ENCODE results near the gene SCOC. TPM values are rescaled to one million over a fixed set of nuclear protein-coding genes. Genes with fewer than 3 reads are reported as not detected.

The SCOC gene
- 83.0 TPM for polyA plus RNA-seq
- long read RNA-seq, donor 1, transcript SCOC-211 (4 exons, 1,959 nt) = major isoform, 11 of 15 reads
- long read RNA-seq, donor 1, partial matches to known transcripts = 0 of 15 reads
- long read RNA-seq, donor 1, other reads (novel, unspliced or antisense) = 0 of 15 reads
- long read RNA-seq, donor 2, transcript SCOC-203 (4 exons, 1,999 nt) = minor isoform, 18 of 61 reads
- long read RNA-seq, donor 2, transcript SCOC-211 (4 exons, 1,959 nt) = major isoform, 27 of 61 reads
- long read RNA-seq, donor 2, partial matches to known transcripts = 13 of 61 reads
- long read RNA-seq, donor 2, other reads (novel, unspliced or antisense) = 0 of 61 reads
- long read RNA-seq, donor 3, transcript SCOC-211 (4 exons, 1,959 nt) = major isoform, 49 of 73 reads
- long read RNA-seq, donor 3, transcript SCOC-203 (4 exons, 1,999 nt) = minor isoform, 15 of 73 reads
- long read RNA-seq, donor 3, partial matches to known transcripts = 0 of 73 reads
- long read RNA-seq, donor 3, other reads (novel, unspliced or antisense) = 8 of 73 reads
- long read RNA-seq, donor 4, partial matches to known transcripts = 0 of 1 reads
- long read RNA-seq, donor 4, other reads (novel, unspliced or antisense) = 0 of 1 reads
- long read RNA-seq, donor 5, transcript SCOC-211 (4 exons, 1,959 nt) = major isoform, 22 of 28 reads
- long read RNA-seq, donor 5, partial matches to known transcripts = 0 of 28 reads
- long read RNA-seq, donor 5, other reads (novel, unspliced or antisense) = 0 of 28 reads
- long read RNA-seq, donor 6, transcript SCOC-203 (4 exons, 1,999 nt) = major isoform, 24 of 41 reads
- long read RNA-seq, donor 6, transcript SCOC-211 (4 exons, 1,959 nt) = minor isoform, 16 of 41 reads
- long read RNA-seq, donor 6, partial matches to known transcripts = 0 of 41 reads
- long read RNA-seq, donor 6, other reads (novel, unspliced or antisense) = 0 of 41 reads
- long read RNA-seq, donor 7, transcript SCOC-211 (4 exons, 1,959 nt) = major isoform, 14 of 17 reads
- long read RNA-seq, donor 7, partial matches to known transcripts = 0 of 17 reads
- long read RNA-seq, donor 7, other reads (novel, unspliced or antisense) = 0 of 17 reads
- long read RNA-seq, donor 8, transcript SCOC-211 (4 exons, 1,959 nt) = major isoform, 35 of 55 reads
- long read RNA-seq, donor 8, transcript SCOC-203 (4 exons, 1,999 nt) = minor isoform, 18 of 55 reads
- long read RNA-seq, donor 8, partial matches to known transcripts = 0 of 55 reads
- long read RNA-seq, donor 8, other reads (novel, unspliced or antisense) = 0 of 55 reads
- long read RNA-seq, donor 9, transcript SCOC-203 (4 exons, 1,999 nt) = minor isoform, 13 of 41 reads
- long read RNA-seq, donor 9, transcript SCOC-211 (4 exons, 1,959 nt) = major isoform, 23 of 41 reads
- long read RNA-seq, donor 9, partial matches to known transcripts = 0 of 41 reads
- long read RNA-seq, donor 9, other reads (novel, unspliced or antisense) = 5 of 41 reads
- long read RNA-seq, donor 10, transcript SCOC-211 (4 exons, 1,959 nt) = major isoform, 30 of 75 reads
- long read RNA-seq, donor 10, transcript SCOC-203 (4 exons, 1,999 nt) = minor isoform, 27 of 75 reads
- long read RNA-seq, donor 10, partial matches to known transcripts = 16 of 75 reads
- long read RNA-seq, donor 10, other reads (novel, unspliced or antisense) = 0 of 75 reads
- long read RNA-seq, donor 11, transcript SCOC-211 (4 exons, 1,959 nt) = major isoform, 15 of 18 reads
- long read RNA-seq, donor 11, partial matches to known transcripts = 0 of 18 reads
- long read RNA-seq, donor 11, other reads (novel, unspliced or antisense) = 0 of 18 reads

GRCh38 chr4:140373328-140374129 is at the start of gene SCOC:
Gene SCOC, plus strand, starts transcription at chr4:140373646. Its CDS starts 5,525 bp downstream, at chr4:140379171.
- DNase-seq = peak; percentile 99 to 100
- WGBS (ENCODE audit: insufficient coverage, low lambda C conversion rate) = no CpG with 5 or more reads among the region's 63 CpGs
- Histone ChIP-seq H3K27me3 (ENCODE audit: control insufficient read depth, insufficient read depth, low read length) (no peaks in the 10 kb centered on the region), H3K9me3 (ENCODE audit: control insufficient read depth, low read depth, low read length) (no peaks in the 10 kb centered on the region), H3K27ac (ENCODE audit: low read length) (peak within 1 kb of the TSS; percentile 88), H3K36me3 (ENCODE audit: control insufficient read depth, insufficient read depth, low read length) (no peaks in the 10 kb centered on the region), H3K4me3 (ENCODE audit: low read length) (peak within 1 kb of the TSS; percentile 76), H3K4me1 (ENCODE audit: control insufficient read depth, insufficient read depth, low read length) (peaks cover 11% of the 10 kb centered on the region)

DNA sequence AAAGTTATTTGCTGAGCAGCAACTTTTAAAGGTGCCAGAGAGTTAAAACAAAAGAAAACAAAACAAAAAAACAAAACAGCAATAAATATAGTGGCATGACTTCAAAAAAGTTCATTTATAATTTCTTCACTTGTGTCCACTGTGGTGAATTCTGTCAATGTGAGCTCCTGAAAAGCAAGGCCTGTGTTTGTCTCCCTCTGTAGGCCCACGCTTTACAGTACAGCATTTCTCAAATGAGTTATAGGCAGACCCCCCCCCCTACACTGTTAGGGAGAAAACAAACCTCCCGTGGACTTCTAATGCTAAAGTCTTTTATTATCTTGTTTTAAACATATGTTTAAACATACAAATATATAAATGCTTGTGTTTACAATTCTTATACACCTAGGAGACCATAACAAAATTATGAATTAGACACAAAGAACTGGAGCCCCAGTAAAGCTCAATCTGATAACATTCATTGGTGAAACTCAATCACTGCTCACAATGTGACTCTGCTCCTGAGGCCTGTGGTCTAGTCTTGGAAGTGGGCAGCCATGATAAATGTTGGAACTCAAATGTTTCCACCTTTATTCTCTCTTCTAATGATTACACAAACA is 47.0 kb upstream of the SCOC start:
- Histone ChIP-seq H3K9me3 (ENCODE audit: control insufficient read depth, low read depth, low read length) (no peaks in the 10 kb centered on the region), H3K27ac (ENCODE audit: low read length) (no peak overlapping the region), H3K36me3 (ENCODE audit: control insufficient read depth, insufficient read depth, low read length) (no peaks in the 10 kb centered on the region), H3K4me3 (ENCODE audit: low read length) (no peak overlapping the region), H3K27me3 (ENCODE audit: control insufficient read depth, insufficient read depth, low read length) (no peaks in the 10 kb centered on the region), H3K4me1 (ENCODE audit: control insufficient read depth, insufficient read depth, low read length) (no peaks in the 10 kb centered on the region)
- WGBS (ENCODE audit: insufficient coverage, low lambda C conversion rate) = no CpG with 5 or more reads among the region's 2 CpGs
- DNase-seq = peak in 1 of 2 donors; percentile 29

DNA sequence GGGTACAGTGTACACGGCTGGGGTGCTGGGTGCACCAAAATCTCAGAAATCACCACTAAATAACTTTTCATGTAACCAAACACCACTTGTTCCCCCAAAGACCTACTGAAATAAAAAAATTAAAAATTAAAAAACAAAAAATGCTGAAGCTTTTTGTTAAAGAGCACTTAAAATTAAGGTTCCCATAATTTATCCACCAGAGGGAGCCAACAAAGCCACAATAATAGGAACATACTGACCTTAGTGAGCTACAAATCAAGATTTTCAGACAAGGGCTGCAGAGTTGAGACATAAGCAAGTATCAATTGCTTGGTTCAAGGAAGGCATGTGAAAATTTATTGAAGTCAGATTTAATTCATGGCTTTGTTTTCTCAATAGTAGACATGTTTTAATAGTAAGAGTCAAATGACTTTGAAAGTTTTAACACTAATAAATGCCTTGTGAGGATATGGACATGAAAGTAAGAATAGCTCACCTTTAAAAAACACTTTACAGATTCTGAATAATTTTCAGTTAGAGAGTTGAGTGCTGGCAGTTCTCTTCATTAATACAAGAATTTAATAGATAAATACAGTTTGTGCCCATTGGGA is 43.0 kb upstream of the SCOC start:
- DNase-seq = peak in 1 of 2 donors; percentile 29
- no CpG with 5 or more reads among the region's 1 CpG for WGBS (ENCODE audit: insufficient coverage, low lambda C conversion rate)
- no peaks in the 10 kb centered on the region for H3K9me3 ChIP-seq (ENCODE audit: control insufficient read depth, low read depth, low read length)
- no peaks in the 10 kb centered on the region for H3K36me3 ChIP-seq (ENCODE audit: control insufficient read depth, insufficient read depth, low read length)
- H3K4me3 ChIP-seq (ENCODE audit: low read length) = no peak overlapping the region
- no peaks in the 10 kb centered on the region for H3K27me3 ChIP-seq (ENCODE audit: control insufficient read depth, insufficient read depth, low read length)
- H3K4me1 ChIP-seq (ENCODE audit: control insufficient read depth, insufficient read depth, low read length) = no peaks in the 10 kb centered on the region
- no peak overlapping the region for H3K27ac ChIP-seq (ENCODE audit: low read length)

DNA sequence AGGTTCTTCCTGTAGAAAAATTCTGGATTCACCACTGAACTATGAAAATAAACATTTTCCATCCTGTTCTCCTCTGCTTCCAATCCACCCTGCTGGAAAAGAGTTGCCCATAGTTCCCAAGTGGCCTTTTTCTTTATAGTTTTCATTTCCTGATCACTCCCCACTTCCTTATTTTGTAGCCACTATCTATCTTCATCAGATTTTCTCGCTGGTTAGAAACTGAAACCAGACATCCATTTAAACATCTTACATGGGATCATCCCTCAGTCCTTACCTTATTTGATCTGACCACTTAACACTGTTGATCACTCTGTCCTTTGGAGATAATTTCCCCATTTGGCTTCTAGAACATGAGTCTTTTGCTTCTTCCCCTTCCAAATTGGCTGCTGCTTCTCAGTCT is 42.2 kb upstream of the SCOC start:
- 80% methylated on average over 1 of the region's 1 CpG for WGBS (ENCODE audit: insufficient coverage, low lambda C conversion rate)
- Histone ChIP-seq H3K4me1 (ENCODE audit: control insufficient read depth, insufficient read depth, low read length) (no peaks in the 10 kb centered on the region), H3K9me3 (ENCODE audit: control insufficient read depth, low read depth, low read length) (no peaks in the 10 kb centered on the region), H3K27me3 (ENCODE audit: control insufficient read depth, insufficient read depth, low read length) (no peaks in the 10 kb centered on the region), H3K4me3 (ENCODE audit: low read length) (no peak overlapping the region), H3K36me3 (ENCODE audit: control insufficient read depth, insufficient read depth, low read length) (no peaks in the 10 kb centered on the region), H3K27ac (ENCODE audit: low read length) (no peak overlapping the region)
- no peak for DNase-seq

DNA sequence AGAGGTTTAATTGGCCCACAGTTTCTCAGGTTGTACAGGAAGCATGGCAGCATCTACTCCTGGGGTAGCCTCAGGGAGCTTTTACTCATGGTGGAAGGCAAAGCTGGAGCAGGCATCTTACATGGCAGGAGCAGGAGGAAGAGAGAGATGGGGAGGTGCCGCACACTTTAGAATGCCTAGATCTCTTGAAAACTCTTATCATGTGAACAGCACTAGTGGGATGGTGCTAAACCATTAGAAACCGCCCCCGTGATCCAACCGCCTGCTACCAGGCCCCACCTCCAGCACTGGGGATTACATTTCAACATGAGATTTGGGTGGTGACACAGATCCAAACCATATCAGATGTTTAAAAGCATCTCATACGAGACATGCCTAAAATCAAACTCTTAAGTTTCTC is 41.6 kb upstream of the SCOC start:
- H3K4me3 ChIP-seq (ENCODE audit: low read length) = no peak overlapping the region
- no CpG with 5 or more reads among the region's 5 CpGs for WGBS (ENCODE audit: insufficient coverage, low lambda C conversion rate)

DNA sequence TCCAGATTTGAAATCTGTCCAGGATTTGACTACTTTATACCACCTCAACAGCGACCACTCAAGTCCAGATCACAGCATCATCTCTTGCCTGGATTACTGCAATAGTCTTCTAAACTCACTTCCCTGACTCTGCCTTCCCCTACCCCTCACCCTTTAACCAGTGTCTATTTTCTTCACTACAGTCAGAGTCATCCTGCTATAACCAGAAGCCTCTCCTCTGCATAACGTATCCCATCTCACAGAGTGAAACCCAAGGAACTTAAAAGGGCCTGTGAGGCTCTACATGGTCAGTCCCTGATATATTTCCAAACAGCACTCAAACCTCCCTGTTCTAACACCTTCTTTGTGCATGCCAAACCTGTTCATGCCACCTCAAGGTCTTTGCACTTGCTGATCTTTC is 40.7 kb upstream of the SCOC start:
- WGBS (ENCODE audit: insufficient coverage, low lambda C conversion rate) = 100% methylated on average over 1 of the region's 2 CpGs
- no peaks in the 10 kb centered on the region for H3K27me3 ChIP-seq (ENCODE audit: control insufficient read depth, insufficient read depth, low read length)
- DNase-seq = no peak
- no peak overlapping the region for H3K4me3 ChIP-seq (ENCODE audit: low read length)
- no peak overlapping the region for H3K27ac ChIP-seq (ENCODE audit: low read length)
- H3K36me3 ChIP-seq (ENCODE audit: control insufficient read depth, insufficient read depth, low read length) = no peaks in the 10 kb centered on the region
- H3K9me3 ChIP-seq (ENCODE audit: control insufficient read depth, low read depth, low read length) = no peaks in the 10 kb centered on the region
- no peaks in the 10 kb centered on the region for H3K4me1 ChIP-seq (ENCODE audit: control insufficient read depth, insufficient read depth, low read length)

More for the DNA sequence above, 41.6 kb upstream of the SCOC start:
- H3K4me1 ChIP-seq (ENCODE audit: control insufficient read depth, insufficient read depth, low read length) = no peaks in the 10 kb centered on the region
- no peak for DNase-seq
- no peaks in the 10 kb centered on the region for H3K36me3 ChIP-seq (ENCODE audit: control insufficient read depth, insufficient read depth, low read length)
- H3K27me3 ChIP-seq (ENCODE audit: control insufficient read depth, insufficient read depth, low read length) = no peaks in the 10 kb centered on the region
- no peak overlapping the region for H3K27ac ChIP-seq (ENCODE audit: low read length)
- H3K9me3 ChIP-seq (ENCODE audit: control insufficient read depth, low read depth, low read length) = no peaks in the 10 kb centered on the region

DNA sequence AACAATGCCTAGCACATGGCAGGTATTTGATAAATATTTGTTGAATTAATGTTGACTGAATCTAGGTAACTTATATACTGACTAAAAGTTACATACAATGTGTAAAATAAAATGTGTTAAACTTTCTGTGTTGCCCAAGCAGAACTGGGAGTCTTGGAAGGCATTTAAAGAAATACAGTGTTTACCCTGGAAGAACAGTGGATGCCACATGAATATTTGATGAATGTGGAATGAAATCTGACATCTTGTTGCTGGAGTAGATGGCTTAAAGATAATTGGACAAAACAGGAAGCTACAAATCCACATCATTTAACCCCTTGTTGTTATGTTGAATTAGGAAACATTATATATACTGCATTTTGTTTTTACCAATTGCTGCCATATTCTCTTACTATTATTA is 39.9 kb upstream of the SCOC start:
- Histone ChIP-seq H3K4me1 (ENCODE audit: control insufficient read depth, insufficient read depth, low read length) (no peaks in the 10 kb centered on the region), H3K27me3 (ENCODE audit: control insufficient read depth, insufficient read depth, low read length) (no peaks in the 10 kb centered on the region), H3K36me3 (ENCODE audit: control insufficient read depth, insufficient read depth, low read length) (no peaks in the 10 kb centered on the region), H3K9me3 (ENCODE audit: control insufficient read depth, low read depth, low read length) (no peaks in the 10 kb centered on the region), H3K27ac (ENCODE audit: low read length) (no peak overlapping the region), H3K4me3 (ENCODE audit: low read length) (no peak overlapping the region)
- DNase-seq = no peak

- no peaks in the 10 kb centered on the region for H3K4me1 ChIP-seq (ENCODE audit: control insufficient read depth, insufficient read depth, low read length)
- no peak for DNase-seq
- no peak overlapping the region for H3K27ac ChIP-seq (ENCODE audit: low read length)
- no CpG with 5 or more reads among the region's 1 CpG for WGBS (ENCODE audit: insufficient coverage, low lambda C conversion rate)
- no peaks in the 10 kb centered on the region for H3K27me3 ChIP-seq (ENCODE audit: control insufficient read depth, insufficient read depth, low read length)
- no peaks in the 10 kb centered on the region for H3K36me3 ChIP-seq (ENCODE audit: control insufficient read depth, insufficient read depth, low read length)
- no peaks in the 10 kb centered on the region for H3K9me3 ChIP-seq (ENCODE audit: control insufficient read depth, low read depth, low read length)
- H3K4me3 ChIP-seq (ENCODE audit: low read length) = no peak overlapping the region
Observed at GRCh38 chr4:140335076-140335475, 38.4 kb upstream of the SCOC start.

Data from large intestine (tissue), 12 donors.